ENCODE data around the gene HS1BP3.

HS1BP3 gene

DNA sequence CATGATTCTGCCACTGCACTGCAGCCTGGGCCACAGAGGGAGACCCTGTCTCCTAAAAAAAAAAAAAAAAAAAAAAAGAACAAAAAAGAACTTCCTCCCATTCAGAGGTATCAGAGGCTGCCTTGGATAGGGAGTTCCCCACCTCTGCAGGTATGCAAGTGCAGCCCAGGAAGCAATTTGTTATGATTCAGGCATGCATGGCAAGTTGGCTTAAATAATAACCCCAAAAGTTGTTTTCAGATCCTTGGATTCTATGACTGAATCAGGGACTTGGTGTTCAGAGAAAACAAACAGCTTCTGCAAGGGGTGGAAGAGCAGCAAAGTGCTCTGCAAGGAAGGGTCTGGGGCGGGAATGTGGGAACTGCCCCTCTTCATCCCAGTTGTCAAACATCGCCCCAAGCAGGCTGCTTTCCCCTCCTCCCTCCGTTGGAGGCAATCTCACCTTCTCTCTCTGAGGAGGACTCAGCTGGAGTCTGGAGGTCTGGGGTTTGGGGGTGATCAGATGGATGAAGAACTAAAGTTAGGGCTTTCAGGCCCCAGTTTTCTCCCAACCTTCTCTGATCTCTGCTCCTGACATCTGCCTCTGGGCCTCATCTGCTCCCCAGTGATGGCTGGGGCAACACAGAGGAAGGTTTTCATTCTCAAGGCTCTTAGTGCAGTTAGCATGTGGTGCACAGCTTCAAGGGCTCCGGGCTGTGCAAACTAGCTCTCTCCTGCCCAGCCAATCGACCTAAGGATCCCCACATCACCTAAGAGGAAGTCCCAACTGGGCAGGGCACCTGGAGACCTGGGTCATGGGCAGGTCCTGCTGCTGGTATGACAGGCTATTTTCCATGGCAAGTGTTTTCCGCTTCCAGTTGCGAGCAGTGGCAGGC, 12.5 kb upstream of the HS1BP3 start:
- DNase-seq (ENCODE audit: low read depth): no peak

DNA sequence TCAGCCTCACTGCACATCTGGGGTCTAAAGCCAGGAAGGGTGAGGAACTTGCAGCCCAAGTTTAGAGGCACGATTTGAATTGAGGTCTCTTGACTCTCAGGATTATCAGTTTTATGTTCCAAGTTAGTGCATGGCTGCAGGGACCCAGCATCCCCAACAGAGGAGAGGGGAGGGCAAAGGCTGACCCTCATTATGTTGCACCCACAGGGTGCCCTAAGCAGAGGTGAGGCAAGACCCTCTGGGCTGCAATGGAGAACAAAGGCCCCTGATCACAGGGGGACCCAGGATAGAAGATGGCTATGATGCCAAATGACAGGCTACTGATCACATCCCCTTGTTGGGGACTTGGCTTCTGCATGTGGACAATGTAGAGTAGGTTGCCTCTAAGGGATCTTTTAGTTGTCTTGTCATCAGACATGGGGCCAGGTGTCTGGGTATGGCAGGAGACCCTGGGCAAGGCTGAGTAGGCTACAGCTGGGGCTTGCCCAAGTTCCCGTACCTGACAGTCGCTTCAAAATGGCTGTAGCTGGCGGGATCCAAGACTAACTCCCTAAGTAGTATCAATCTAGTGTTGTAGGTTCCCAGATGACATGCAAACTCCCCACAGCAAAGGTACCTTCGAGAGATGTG, 11.5 kb upstream of the HS1BP3 start:
- DNase-seq (ENCODE audit: low read depth): no peak

DNA sequence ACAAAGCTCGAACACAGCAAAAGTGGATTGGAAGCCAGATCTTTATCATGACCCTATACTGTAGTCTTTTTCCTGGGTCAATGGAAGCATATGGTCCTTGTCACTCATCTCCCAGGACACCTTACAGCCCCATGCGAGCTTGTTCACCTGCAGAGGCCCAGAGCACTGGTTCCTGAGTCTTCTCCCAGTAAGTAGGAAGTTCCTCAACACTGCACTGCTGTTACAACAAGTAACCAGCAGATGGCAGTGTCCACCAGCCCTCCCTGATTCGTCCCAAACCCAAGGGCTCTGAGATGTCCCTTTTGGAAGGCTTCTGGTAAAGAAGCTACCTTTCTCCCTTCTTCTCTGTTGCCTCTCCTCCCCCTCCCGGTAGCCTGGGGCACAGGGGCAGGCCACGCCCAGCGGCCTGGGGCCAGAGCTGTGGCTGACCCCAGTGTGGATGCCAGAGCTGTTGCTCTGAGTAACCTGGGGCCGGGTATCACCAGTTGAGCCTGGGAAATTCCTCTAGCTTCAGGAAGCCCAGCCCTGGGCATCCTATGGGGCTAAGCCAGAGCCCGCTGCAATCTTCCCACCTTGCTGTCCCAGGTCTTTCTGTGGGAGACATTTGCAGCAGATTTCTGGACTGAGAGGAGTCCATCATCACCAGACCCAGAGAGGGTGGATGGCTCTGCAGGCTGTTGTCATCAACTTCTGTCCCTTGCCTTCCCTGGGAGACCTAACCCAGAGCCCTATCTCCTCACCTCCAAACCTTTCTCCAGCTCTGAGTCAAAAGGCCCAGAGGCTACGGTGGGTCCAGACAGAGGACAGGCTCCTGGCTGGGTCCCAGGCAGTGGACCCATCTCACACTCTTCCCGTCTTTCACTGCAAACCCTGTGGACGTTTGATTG, 10.8 kb upstream of the HS1BP3 start:
- DNase-seq (ENCODE audit: low read depth): no peak

DNA sequence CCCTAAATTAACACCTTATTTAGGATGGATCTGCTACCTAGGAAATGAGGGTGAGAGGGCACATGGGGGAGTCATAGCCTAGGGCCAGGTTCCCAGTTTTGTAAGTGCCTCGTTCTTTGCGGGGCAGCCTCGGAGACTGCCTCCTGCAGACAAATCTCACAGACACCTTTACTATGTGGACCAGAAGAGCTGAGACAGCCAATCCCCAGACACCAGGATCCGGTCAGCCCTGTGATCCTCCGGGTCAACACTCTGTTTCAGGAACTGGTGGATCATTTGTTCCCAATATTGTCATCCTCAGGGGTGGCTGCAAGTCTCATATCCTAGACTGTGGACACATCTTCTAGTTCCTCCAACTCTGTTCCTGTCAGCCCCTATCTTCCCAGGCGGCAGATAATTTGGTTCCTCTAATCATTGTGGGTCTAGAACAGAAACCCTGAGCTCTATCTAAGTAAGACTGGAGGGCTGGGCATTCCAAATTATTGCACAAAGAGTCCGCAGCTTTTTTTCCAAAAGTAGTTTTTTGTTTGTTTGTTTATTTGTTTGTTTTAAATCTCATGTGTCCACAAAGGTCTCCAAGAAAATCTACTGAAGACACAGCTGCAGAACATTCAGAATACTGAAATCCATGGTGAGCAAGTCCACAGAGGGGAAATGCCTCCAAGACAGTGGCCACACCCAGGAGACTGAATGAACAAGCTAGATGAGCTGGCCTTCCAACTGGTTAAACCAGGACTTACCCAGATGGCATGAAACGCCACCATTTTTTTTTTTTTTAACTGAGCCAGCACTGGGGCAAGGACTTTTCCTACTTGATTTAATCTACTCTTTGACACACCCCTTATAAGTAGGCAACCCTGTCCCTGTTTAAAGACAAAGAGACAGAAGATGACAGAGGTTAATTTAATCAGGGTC, 9.9 kb upstream of the HS1BP3 start:
- no peak for DNase-seq (ENCODE audit: low read depth)

DNA sequence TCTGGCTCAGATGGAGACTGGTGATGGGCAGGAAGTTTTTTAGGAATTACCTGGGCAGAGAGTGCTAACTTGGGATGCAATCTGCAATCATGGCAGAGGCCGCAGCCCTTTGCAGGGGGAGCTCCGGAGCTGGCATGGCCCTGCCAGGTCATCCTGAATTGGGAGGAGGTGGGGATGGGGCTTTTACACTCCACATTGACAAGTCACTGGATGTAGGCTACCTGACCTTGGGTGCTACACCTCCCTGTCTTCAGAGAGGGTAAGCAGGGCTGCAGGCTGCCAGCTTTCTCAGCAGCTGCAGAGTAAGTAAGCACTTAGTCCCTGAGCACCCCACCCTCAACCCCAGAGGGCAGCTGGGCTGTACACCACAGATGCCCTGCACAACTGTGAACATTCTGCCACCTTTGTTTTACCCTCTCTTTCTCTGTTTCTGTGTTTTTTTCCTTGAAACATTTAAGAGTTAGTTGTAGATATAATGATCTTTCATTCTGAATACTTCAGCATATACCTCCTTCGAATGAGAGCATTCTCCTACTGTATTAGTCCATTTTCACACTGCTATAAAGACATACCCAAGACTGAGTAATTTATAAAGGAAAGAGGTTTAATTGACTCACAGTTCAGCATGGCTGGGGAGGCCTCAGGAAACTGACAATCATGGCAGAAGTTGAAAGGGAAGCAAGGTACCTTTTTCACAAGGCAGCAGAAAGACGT, 6.8 kb upstream of the HS1BP3 start:
- no peak for DNase-seq (ENCODE audit: low read depth)

DNA sequence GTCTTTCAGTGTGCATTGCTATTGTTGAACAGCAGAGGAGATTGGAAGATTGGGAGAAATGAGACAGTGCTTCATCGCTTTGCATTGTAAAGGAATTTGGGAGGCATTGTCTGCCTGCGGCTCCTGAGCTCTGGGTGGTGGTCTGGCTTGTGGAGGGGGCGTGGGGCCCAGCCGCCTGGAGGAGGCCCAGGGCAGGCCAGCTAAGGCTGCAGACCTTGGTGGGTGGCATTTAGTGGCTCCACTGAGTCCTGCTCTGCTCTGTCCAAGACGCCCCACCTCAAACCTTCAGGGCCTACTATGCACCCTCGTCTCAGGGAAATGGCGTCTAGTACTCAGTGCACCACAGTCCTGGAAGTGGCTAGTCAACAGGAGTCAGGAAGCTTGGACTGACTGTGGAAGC, 5.7 kb upstream of the HS1BP3 start:
- DNase-seq (ENCODE audit: low read depth): no peak

DNA sequence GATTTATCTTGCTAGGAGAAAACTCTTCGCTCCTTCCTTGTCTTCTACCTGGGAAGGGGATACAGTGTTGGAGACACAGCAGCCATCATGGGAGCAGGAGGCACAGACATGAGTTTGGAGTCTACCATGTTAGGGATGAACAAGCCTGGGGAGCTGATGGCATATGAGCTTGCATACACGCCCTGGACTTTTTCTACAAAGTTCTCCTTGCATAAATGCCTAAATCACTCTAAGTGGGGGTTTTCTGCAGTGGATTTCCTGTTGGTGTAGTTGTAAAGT, 3.6 kb upstream of the HS1BP3 start:
- no peak for DNase-seq (ENCODE audit: low read depth)

DNA sequence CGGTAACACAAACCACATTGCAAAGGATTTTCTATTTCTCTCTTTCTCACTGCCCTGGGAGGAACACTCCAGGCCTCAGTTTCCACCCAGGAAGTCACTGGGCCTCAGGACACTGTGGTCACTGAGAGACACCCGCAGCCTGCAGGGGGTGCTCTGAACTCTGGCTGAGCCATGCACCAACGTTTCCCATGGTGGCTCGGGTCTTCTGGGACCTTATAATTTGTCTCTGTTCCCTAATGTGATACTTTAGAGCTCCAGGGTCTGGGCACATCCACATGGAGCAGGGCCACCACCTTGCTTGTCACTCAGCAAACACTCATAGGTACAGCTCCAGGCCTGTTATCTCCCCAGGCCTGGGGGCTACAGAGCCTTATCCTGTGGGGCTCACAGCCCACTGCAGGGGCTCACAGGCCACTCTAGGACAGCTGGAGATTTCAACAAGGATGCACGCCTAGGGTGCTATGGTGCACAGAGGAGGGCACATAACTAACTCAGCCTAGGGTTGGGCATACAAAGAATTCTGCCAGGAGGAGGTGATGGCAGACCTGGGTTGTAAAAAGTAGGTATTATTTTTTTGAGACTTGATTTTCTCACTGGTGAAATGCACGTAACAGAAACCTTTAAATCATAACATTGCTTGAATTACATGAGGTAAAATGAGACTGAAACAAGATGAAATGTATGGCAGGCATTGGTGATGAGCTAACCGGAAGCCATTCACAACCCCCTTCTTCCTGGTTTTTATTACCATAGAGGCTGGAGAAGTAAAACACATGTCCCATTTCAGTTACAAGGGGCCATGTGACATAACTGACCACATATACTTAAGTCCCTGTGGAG, 3.0 kb upstream of the HS1BP3 start:
- DNase-seq (ENCODE audit: low read depth): no peak

DNA sequence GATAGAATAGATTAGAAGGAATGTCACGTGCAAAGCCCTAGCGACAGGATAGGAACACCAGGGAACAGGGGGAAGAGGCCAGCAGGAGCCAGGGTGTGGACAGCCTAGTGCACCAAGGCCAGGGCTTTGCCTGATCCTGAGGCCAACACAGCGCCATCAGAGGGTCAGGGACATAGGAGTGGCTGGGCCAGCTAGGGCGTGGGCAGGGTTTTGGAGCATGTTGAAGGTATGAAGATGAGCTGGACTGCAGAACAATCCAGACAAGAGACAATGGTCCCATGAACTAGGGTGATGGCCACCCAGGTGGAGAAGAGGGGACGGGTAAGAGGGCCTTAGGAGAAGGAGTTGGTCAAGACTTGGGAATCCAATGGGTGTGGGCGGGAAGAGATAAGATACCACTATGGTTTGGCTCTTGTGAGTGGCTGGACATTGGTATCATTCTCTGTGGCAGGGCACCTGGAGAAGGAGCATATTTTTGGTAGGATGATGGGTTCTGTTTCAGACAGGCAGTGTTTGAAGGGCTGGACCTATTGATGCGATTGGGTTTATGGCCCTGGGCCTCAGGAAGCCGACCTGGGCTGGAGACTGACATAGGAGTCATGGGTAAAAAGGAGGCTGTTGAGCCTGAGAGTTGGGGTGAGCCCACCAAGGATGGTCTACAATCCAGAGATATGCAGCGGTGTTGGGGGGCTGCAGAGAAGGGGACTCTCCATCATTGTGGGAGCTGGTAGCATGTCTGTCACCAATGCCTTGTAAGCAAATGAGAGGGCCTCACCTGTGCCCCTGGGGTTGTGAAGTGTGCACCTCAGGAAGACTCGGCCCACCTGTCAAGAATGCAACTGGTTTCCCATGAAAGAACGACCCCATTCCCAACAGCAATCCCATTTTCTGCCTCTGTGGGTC, 2.0 kb upstream of the HS1BP3 start:
- DNase-seq (ENCODE audit: low read depth): no peak

DNA sequence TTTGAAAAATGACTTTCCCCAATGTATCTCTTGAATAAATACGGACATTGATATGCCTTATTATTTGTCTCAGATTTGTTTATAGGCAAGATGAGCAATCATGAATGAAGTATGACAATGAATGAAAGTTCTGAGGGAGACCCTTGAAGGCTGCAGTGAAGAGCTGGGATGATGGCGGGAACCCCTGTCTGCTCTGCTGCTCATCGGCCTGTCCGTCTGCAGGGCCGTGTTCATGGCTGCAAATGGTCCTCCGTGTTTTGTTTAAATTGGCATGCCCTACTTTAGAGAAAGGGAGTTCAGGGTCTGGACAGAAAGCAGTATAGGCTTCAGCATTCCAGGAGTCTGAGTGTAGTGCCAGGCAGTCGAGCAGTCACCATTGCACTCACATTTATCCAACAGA, 1.2 kb upstream of the HS1BP3 start:
- DNase-seq (ENCODE audit: low read depth): no peak

DNA sequence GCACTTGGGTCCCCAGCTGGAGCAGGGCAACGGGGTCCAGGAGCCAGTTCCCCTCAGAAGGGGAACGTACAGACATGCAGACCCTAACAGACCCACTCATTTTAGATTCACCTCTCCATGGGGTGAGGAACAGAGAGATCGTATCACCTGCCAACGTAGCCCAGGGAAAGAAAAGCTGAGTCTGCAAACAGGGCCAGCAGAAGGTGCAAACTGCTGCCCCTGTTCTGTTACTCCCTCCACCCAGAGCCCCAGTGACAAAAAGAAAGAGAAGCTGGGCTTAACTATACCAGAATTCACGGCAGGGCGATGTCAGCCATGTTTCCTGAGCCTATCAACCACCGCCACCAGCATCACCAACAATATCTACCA, 817 bp upstream of the HS1BP3 start:
- DNase-seq (ENCODE audit: low read depth): no peak

DNA sequence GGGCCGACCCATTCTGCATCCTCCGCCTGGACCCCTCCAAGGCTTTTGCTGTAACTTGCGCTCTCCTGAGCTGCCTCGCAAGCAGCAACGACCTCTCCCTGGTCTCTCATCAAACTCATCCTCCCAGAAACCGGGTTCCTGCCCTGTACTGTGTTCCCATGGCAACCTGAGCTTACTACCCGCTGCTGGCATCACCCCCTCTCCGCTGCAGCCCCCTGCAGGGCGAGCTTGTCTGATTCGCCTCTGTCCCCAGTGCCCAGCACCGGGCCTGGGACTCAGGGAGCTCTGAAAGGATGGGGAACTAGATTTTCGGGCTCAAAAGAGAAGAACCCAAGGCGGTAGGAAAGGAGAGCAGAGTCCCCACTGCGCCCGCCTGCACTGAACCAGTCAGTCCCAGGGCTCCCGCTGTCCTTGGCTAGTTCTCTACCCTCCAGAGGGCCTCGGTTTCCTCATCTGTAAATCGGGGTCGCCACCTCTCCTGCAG, 463 bp downstream of the HS1BP3 start:
- no peak for DNase-seq (ENCODE audit: low read depth)

DNA sequence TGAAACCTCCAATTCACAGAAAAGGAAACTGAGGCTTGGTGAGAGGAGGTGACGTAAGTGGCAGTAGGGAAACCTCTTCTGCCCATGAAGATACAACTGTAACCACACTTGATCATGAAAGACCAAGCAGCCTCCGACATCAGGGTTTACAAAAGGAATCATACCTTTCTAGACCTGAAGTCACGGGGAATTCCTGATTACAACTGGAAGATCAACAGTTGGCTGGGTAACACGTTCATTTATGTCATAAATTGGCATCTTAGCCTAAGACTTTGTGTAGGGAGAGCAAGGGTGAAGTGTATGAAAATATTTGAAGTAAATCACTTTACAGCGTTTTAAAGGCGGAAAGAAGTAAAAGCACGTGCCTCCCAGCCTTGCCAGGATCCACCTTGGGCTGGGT, 922 bp downstream of the HS1BP3 start:
- DNase-seq (ENCODE audit: low read depth): no peak

DNA sequence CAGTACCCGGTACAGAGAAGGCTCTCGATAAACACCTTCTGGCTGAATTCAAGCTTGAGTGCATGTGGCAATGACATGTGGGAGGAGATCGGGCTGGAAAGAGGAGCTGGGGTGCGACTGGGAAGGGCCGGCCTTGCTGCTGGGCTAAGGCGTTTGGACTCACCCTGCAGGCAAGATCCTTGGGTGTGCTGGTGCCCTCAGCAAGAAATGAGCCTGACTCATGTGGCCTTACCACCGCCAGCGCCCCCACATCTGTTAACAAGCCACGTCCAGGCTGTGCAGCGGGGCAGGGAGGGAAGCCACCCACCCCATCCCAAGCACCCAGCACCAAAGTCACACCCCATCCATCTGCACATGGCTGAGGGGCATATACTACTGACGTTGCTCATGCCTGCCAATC, 1.3 kb downstream of the HS1BP3 start:
- no peak for DNase-seq (ENCODE audit: low read depth)

DNA sequence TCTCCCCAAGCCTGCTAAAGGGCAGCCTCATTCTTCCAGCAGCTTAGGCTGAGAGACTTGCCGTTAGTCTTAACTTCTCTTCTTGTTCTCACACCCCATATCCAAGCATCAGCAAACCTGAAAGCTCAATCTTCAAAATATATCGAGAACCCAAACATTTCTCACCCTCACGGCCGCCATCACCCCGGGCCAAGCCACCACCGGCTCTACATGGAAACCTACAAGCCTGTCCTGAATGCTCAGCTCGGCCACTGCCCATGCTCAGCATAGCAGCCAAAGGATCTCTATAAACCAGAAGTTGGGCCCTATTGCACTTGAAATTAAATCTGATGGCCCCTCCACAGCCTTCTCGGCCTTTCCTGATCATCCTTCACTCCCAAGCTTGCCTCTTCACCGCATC, 2.1 kb downstream of the HS1BP3 start:
- no peak for DNase-seq (ENCODE audit: low read depth)

DNA sequence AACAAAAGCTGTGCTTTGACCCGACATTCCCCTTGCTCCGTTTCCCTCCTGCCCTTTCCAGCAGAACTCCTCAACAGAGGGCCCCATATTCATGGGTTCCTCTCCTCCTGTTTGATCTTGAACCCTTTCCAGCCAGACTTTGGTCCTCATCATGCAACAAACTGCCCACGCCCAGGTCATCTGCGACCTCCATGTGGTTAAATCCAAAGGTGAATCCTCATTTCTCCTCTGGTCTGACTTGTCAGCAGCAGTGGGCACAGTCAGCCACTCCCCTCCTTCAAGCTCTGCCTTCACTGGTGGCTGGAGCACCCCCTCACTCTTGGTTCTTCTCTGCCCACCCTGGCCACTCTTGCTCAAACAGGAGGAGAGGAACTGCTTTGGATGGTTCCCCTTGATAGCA, 2.7 kb downstream of the HS1BP3 start:
- no peak for DNase-seq (ENCODE audit: low read depth)

DNA sequence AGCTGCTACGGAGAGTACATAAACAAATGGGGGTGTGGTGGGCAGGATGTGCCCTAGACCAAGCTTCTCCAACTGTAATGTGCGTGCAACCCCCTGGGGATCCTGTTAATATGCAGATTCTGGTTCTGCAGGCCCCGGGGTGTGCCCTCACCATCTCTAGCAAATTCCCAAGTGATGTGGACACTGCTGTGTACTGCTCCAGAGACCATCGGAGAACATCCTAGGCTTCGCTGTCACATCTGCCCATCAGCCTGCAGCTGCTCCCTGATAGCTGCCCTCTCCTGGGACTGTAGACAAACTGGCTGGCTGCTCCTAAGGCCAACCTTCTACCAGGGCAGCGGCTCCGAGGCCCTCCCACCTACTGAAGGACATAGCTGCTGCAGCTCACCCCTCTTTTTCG, 3.2 kb downstream of the HS1BP3 start:
- DNase-seq (ENCODE audit: low read depth): no peak

DNA sequence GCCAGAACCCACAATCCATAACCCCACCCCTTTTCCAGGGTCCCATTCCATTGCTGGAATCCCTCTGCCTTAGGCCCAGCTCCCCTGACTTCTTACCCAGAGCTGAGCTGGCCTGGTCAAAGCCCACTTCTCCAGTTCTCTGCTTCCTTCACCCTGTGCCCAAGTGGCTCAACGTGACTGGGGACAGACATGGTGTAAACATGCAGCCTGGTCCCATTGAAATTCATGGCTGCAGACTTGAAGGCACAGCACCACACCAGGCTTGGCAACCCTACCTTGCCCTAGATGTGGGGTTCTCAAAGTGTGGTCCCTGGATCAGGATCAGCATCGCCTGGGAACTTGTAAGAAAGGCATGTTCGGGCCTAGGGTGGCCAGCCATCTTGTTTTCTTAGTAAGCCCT, 3.7 kb downstream of the HS1BP3 start:
- DNase-seq (ENCODE audit: low read depth): no peak

DNA sequence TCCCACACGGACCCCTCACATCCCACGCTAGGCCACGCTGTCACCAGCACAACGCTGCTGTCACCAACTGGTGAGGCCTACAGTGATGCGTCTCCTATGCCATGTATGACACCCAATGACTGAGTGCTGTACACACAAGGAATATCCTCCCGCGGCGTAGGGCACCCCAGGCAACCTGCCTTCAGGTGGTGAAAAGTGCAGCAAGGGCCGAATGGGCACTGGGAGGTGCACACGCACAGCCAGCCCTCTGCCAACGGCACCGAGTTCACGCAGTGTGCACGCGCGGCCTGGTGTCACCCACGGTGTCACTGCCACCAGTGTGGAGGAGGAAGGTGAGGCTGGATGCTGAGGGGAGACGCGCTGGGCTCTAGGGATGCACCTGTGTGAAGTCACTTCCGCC, 4.5 kb downstream of the HS1BP3 start:
- DNase-seq (ENCODE audit: low read depth): no peak
